Calu3 (cell line): ENCODE results near the gene KRTAP17-1. TPM values are rescaled to one million over a fixed set of nuclear protein-coding genes. Genes with fewer than 3 reads are reported as not detected.

ENCODE experiments used
- BruUV-seq: library from RNA; stranded (reverse); fragments of 400-500 nt; replicated peaks from 2 replicates; lab custom pipeline; 2021; lab: Mats Ljungman, UMichigan
- CTCF ChIA-PET: fragments of 300-600 bp; sonication (Branson Sonifier 250); formaldehyde crosslinking; loops from one replicate; lab custom pipeline; 2022; ENCODE audit warnings: antibody characterized with exemption; lab: Charles Lee
- DNase-seq: peaks from one replicate; pipeline ENCODE4 v3.0.0; 2022
- H3K27ac Mint-ChIP-seq: one replicate; pipeline ENCODE4 v1.8.0; 2022; ENCODE audit warnings: mixed read lengths; ENCODE audit not compliant: unreplicated experiment
- H3K27me3 Mint-ChIP-seq: one replicate; pipeline ENCODE4 v1.8.0; 2022; ENCODE audit warnings: mixed read lengths; ENCODE audit not compliant: unreplicated experiment
- H3K36me3 Mint-ChIP-seq: one replicate; pipeline ENCODE4 v1.8.0; 2022; ENCODE audit warnings: mild to moderate bottlenecking, moderate library complexity, mixed read lengths; ENCODE audit not compliant: insufficient read depth, unreplicated experiment
- H3K4me1 Mint-ChIP-seq: one replicate; pipeline ENCODE4 v1.8.0; 2022; ENCODE audit warnings: mild to moderate bottlenecking, low read depth, mixed read lengths; ENCODE audit not compliant: unreplicated experiment
- H3K4me3 Mint-ChIP-seq: one replicate; pipeline ENCODE4 v1.8.0; 2022; ENCODE audit warnings: mild to moderate bottlenecking, low read depth, moderate library complexity, mixed read lengths; ENCODE audit not compliant: unreplicated experiment
- H3K9me3 Mint-ChIP-seq: one replicate; pipeline ENCODE4 v1.8.0; 2022; ENCODE audit warnings: low read depth, mixed read lengths; ENCODE audit not compliant: unreplicated experiment
- CTCF ChIP-seq: fragments of 200-600 bp; IDR thresholded peaks from one replicate; pipeline ENCODE4 v1.8.0; 2022; ENCODE audit warnings: antibody characterized with exemption; ENCODE audit not compliant: unreplicated experiment
- intact Hi-C: fragments of 100-400 bp; cut with micrococcal nuclease; formaldehyde crosslinking; loops from one replicate; pipeline ENCODE4 v1.10.0; 2022; ENCODE audit not compliant: unreplicated experiment
- total RNA-seq: library from RNA; stranded (reverse); gene quantifications from 2 replicates; pipeline ENCODE4 v1.2.3, GENCODE V29; 2022

Gene KRTAP17-1
- total RNA-seq, 1 experiment from 2014 or later = not detected

GRCh38 chr17:41322903-41323895 lies 7.7 kb upstream of the KRTAP17-1 start:
- Mint-ChIP-seq H3K9me3 (peaks cover 3% of the 10 kb centered on the region), H3K4me1 (peaks cover 23% of the 10 kb centered on the region), H3K36me3 (no peaks in the 10 kb centered on the region), H3K27me3 (no peaks in the 10 kb centered on the region), H3K4me3 (no peak overlapping the region), H3K27ac (no peak overlapping the region)
- DNase-seq = no peak
- BruUV-seq = no TSS peak
- no peak for TF ChIP-seq CTCF
- intact Hi-C loops = loop anchor here (1.0 to 10.0 kb wide), 4 partner anchors 263 to 519 kb away; partner anchors contain the start of gene KRTAP2-3
- CTCF ChIA-PET = interaction anchor here (0.8 to 3.5 kb wide), 27 partner anchors 9 to 519 kb away, joined by 3 to 26 read pairs (median 4); partner anchors contain the start of genes KRT23 and KRTAP2-3

DNA sequence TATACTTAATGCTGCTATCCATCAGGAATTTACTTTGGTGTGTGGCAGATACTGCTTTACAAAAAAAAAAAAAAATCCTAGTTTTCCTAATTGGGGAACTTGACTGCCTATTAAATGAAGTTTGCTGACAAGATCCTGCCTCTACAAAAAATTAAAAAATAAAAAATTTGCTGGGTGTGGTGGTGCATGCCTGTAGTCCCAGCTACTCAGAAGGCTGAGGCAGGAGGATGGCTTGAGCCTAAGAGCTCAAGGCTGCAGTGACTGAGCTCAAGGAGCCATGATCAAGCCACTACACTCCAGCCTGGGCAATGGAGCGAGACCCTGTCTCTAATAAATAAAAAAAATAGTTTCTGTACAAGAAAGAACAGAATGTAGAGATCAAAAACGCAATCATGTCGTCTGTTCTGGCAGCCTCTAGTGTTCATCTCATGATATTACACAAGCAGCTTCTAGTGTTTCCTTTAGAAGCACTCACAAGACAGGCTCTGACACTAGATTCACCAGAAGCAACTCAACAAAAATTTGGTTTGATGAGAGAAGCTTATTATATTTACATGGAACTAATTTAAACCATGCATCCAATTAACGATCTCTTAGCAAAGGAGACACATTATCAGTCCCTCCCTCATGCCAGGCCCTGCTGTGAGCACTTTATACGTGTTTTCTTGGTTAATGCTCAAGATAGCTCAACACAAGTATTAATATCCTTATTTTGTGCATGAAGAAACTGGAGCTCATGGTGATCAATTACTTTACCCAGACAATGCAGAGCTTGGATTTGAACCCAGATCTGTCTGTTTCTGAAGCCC lies 6.8 kb upstream of the KRTAP17-1 start:
- no TSS peak for BruUV-seq
- peaks cover 23% of the 10 kb centered on the region for H3K4me1 Mint-ChIP-seq
- H3K4me3 Mint-ChIP-seq = no peak overlapping the region
- no peak for DNase-seq
- CTCF ChIA-PET = interaction anchor here (0.6 to 3.5 kb wide), 30 partner anchors 10 to 1700 kb away, joined by 3 to 26 read pairs (median 4); partner anchors contain the start of genes KRT23, KRTAP2-3 and VAT1
- H3K36me3 Mint-ChIP-seq = no peaks in the 10 kb centered on the region
- intact Hi-C loops = loop anchor here (1.0 to 10.0 kb wide), 4 partner anchors 262 to 518 kb away; partner anchors contain the start of gene KRTAP2-3
- H3K9me3 Mint-ChIP-seq = peaks cover 3% of the 10 kb centered on the region
- peak; percentile 80 for TF ChIP-seq CTCF
- H3K27me3 Mint-ChIP-seq = no peaks in the 10 kb centered on the region
- H3K27ac Mint-ChIP-seq = no peak overlapping the region

DNA sequence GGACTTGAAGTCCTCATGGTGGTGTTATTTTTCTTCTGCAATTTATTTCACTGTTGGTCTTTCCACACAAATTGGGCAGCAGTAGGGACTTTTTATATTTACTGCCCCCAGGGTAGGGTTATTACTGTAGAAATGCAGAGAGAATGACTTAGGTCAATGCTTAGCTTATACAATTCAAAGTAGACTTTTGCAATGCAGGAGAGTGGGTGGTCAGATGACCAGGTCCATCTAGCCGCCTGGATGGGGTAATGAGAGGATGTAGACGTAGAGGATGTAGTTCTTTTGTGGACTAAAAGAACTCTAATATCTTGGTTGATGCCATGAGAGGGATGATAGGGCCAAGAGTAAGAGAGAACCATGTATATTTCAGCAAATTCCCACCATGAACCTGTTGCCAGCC lies 2.7 kb upstream of the KRTAP17-1 start:
- intact Hi-C loops = no loop called here
- Mint-ChIP-seq H3K4me3 (no peak overlapping the region), H3K36me3 (no peaks in the 10 kb centered on the region), H3K9me3 (peaks cover 3% of the 10 kb centered on the region), H3K4me1 (peaks cover 11% of the 10 kb centered on the region), H3K27ac (no peak overlapping the region), H3K27me3 (no peaks in the 10 kb centered on the region)
- BruUV-seq = no TSS peak
- no peak for TF ChIP-seq CTCF
- DNase-seq = no peak
- CTCF ChIA-PET = no interaction called here

GRCh38 chr17:41315814-41316445 lies 420 bp upstream of the KRTAP17-1 start:
- no peaks in the 10 kb centered on the region for H3K27me3 Mint-ChIP-seq
- no peak overlapping the region for H3K4me3 Mint-ChIP-seq
- no peaks in the 10 kb centered on the region for H3K36me3 Mint-ChIP-seq
- no peak overlapping the region for H3K27ac Mint-ChIP-seq
- no TSS peak for BruUV-seq
- H3K9me3 Mint-ChIP-seq = peaks cover 3% of the 10 kb centered on the region
- CTCF ChIA-PET = no interaction called here
- no peak for DNase-seq
- intact Hi-C loops = no loop called here
- no peaks in the 10 kb centered on the region for H3K4me1 Mint-ChIP-seq
- TF ChIP-seq CTCF = no peak
